ENCODE measurements around the gene PRSS33. TPM values are rescaled to one million over a fixed set of nuclear protein-coding genes. Genes with fewer than 3 reads are reported as not detected.

The PRSS33 gene
- total RNA-seq, 2 experiments from 2014 or later, result not detected

GRCh38 chr16:2827831-2828520 is 40.6 kb upstream of the PRSS33 start:
- H3K27ac Mint-ChIP-seq, result no peak overlapping the region
- ChIA-PET POLR2A (no interaction called here), CTCF (no interaction called here)
- H3K36me3 Mint-ChIP-seq (ENCODE audit: low read depth), result peaks cover 4% of the 10 kb centered on the region
- ATAC-seq (no peak), DNase-seq (no peak)
- H3K27me3 Mint-ChIP-seq (ENCODE audit: low read depth), result no peaks in the 10 kb centered on the region
- H3K9me3 Mint-ChIP-seq (ENCODE audit: insufficient read depth), result no peaks in the 10 kb centered on the region
- H3K4me3 Mint-ChIP-seq, result no peak overlapping the region
- peaks cover 11% of the 10 kb centered on the region for H3K4me1 Mint-ChIP-seq (ENCODE audit: low read depth)

- ATAC-seq (no peak), DNase-seq (no peak)
- Mint-ChIP-seq H3K27ac (no peak overlapping the region), H3K4me1 (ENCODE audit: low read depth) (peaks cover 11% of the 10 kb centered on the region), H3K27me3 (ENCODE audit: low read depth) (no peaks in the 10 kb centered on the region), H3K36me3 (ENCODE audit: low read depth) (no peaks in the 10 kb centered on the region), H3K9me3 (ENCODE audit: insufficient read depth) (no peaks in the 10 kb centered on the region), H3K4me3 (no peak overlapping the region)
- ChIA-PET POLR2A (no interaction called here), CTCF (no interaction called here)
Measured at GRCh38 chr16:2827374-2827791, 40.0 kb upstream of the PRSS33 start.

- H3K27ac Mint-ChIP-seq, result no peak overlapping the region
- H3K36me3 Mint-ChIP-seq (ENCODE audit: low read depth), result no peaks in the 10 kb centered on the region
- DNase-seq, result no peak
- H3K4me3 Mint-ChIP-seq, result no peak overlapping the region
- H3K4me1 Mint-ChIP-seq (ENCODE audit: low read depth), result peaks cover 11% of the 10 kb centered on the region
- no peaks in the 10 kb centered on the region for H3K27me3 Mint-ChIP-seq (ENCODE audit: low read depth)
- no peak for ATAC-seq
- POLR2A ChIA-PET, result no interaction called here
- H3K9me3 Mint-ChIP-seq (ENCODE audit: insufficient read depth), result no peaks in the 10 kb centered on the region
- CTCF ChIA-PET, result no interaction called here
Measured at GRCh38 chr16:2826591-2827373, 39.4 kb upstream of the PRSS33 start.

- POLR2A ChIA-PET, result no interaction called here
- no peak for ATAC-seq
- Mint-ChIP-seq H3K27ac (no peak overlapping the region), H3K36me3 (ENCODE audit: low read depth) (no peaks in the 10 kb centered on the region), H3K27me3 (ENCODE audit: low read depth) (no peaks in the 10 kb centered on the region), H3K4me1 (ENCODE audit: low read depth) (peaks cover 10% of the 10 kb centered on the region), H3K4me3 (no peak overlapping the region), H3K9me3 (ENCODE audit: insufficient read depth) (no peaks in the 10 kb centered on the region)
- CTCF ChIA-PET, result interaction anchor here (1.0 kb wide), 1 partner anchor 42 kb away, joined by 3 read pairs; no protein-coding TSS in a partner anchor
- no peak for DNase-seq
Measured at GRCh38 chr16:2825906-2826305, 38.5 kb upstream of the PRSS33 start.

GRCh38 chr16:2825049-2825742 is 37.8 kb upstream of the PRSS33 start:
- H3K4me1 Mint-ChIP-seq (ENCODE audit: low read depth), result peaks cover 4% of the 10 kb centered on the region
- H3K27me3 Mint-ChIP-seq (ENCODE audit: low read depth), result no peaks in the 10 kb centered on the region
- H3K27ac Mint-ChIP-seq, result no peak overlapping the region
- DNase-seq (no peak), ATAC-seq (no peak)
- no peak overlapping the region for H3K4me3 Mint-ChIP-seq
- ChIA-PET CTCF (interaction anchor here (1.0 kb wide), 1 partner anchor 43 kb away, joined by 3 read pairs; no protein-coding TSS in a partner anchor), POLR2A (no interaction called here)
- H3K36me3 Mint-ChIP-seq (ENCODE audit: low read depth), result no peaks in the 10 kb centered on the region
- no peaks in the 10 kb centered on the region for H3K9me3 Mint-ChIP-seq (ENCODE audit: insufficient read depth)

GRCh38 chr16:2824626-2825025 is 37.3 kb upstream of the PRSS33 start:
- Mint-ChIP-seq H3K4me3 (no peak overlapping the region), H3K27me3 (ENCODE audit: low read depth) (no peaks in the 10 kb centered on the region), H3K4me1 (ENCODE audit: low read depth) (no peaks in the 10 kb centered on the region), H3K9me3 (ENCODE audit: insufficient read depth) (no peaks in the 10 kb centered on the region), H3K27ac (no peak overlapping the region), H3K36me3 (ENCODE audit: low read depth) (no peaks in the 10 kb centered on the region)
- DNase-seq (no peak), ATAC-seq (no peak)
- POLR2A ChIA-PET, result no interaction called here
- CTCF ChIA-PET, result interaction anchor here (1.3 kb wide), 1 partner anchor 43 kb away, joined by 6 read pairs; no protein-coding TSS in a partner anchor

GRCh38 chr16:2822496-2822895 is 35.1 kb upstream of the PRSS33 start:
- DNase-seq (no peak), ATAC-seq (no peak)
- Mint-ChIP-seq H3K27ac (no peak overlapping the region), H3K9me3 (ENCODE audit: insufficient read depth) (no peaks in the 10 kb centered on the region), H3K36me3 (ENCODE audit: low read depth) (no peaks in the 10 kb centered on the region), H3K27me3 (ENCODE audit: low read depth) (no peaks in the 10 kb centered on the region), H3K4me3 (no peak overlapping the region), H3K4me1 (ENCODE audit: low read depth) (no peaks in the 10 kb centered on the region)
- POLR2A ChIA-PET, result no interaction called here
- CTCF ChIA-PET, result interaction anchor here (2.9 kb wide), 1 partner anchor 16 kb away, joined by 13 read pairs; no protein-coding TSS in a partner anchor

GRCh38 chr16:2822158-2822495 is 34.8 kb upstream of the PRSS33 start:
- no peaks in the 10 kb centered on the region for H3K9me3 Mint-ChIP-seq (ENCODE audit: insufficient read depth)
- no peak overlapping the region for H3K4me3 Mint-ChIP-seq
- ATAC-seq (no peak), DNase-seq (no peak)
- H3K36me3 Mint-ChIP-seq (ENCODE audit: low read depth), result no peaks in the 10 kb centered on the region
- no peaks in the 10 kb centered on the region for H3K27me3 Mint-ChIP-seq (ENCODE audit: low read depth)
- H3K27ac Mint-ChIP-seq, result no peak overlapping the region
- ChIA-PET CTCF (interaction anchor here (2.9 kb wide), 1 partner anchor 17 kb away, joined by 13 read pairs; no protein-coding TSS in a partner anchor), POLR2A (no interaction called here)
- H3K4me1 Mint-ChIP-seq (ENCODE audit: low read depth), result no peaks in the 10 kb centered on the region

- no peak for DNase-seq
- ChIA-PET POLR2A (no interaction called here), CTCF (interaction anchor here (1.0 to 2.9 kb wide), 2 partner anchors 17 to 47 kb away, joined by 4 to 13 read pairs; no protein-coding TSS in a partner anchor)
- Mint-ChIP-seq H3K36me3 (ENCODE audit: low read depth) (no peaks in the 10 kb centered on the region), H3K27me3 (ENCODE audit: low read depth) (no peaks in the 10 kb centered on the region), H3K4me3 (no peak overlapping the region), H3K9me3 (ENCODE audit: insufficient read depth) (no peaks in the 10 kb centered on the region), H3K4me1 (ENCODE audit: low read depth) (no peaks in the 10 kb centered on the region), H3K27ac (no peak overlapping the region)
- no peak for ATAC-seq
Measured at GRCh38 chr16:2821487-2822157, 34.3 kb upstream of the PRSS33 start.

GRCh38 chr16:2820836-2821486 is 33.6 kb upstream of the PRSS33 start:
- ChIA-PET POLR2A (no interaction called here), CTCF (interaction anchor here (1.0 to 2.9 kb wide), 2 partner anchors 18 to 47 kb away, joined by 4 to 13 read pairs; no protein-coding TSS in a partner anchor)
- DNase-seq (no peak), ATAC-seq (no peak)
- H3K4me1 Mint-ChIP-seq (ENCODE audit: low read depth), result no peaks in the 10 kb centered on the region
- H3K27ac Mint-ChIP-seq, result no peak overlapping the region
- no peaks in the 10 kb centered on the region for H3K36me3 Mint-ChIP-seq (ENCODE audit: low read depth)
- H3K4me3 Mint-ChIP-seq, result no peak overlapping the region
- H3K27me3 Mint-ChIP-seq (ENCODE audit: low read depth), result no peaks in the 10 kb centered on the region
- no peaks in the 10 kb centered on the region for H3K9me3 Mint-ChIP-seq (ENCODE audit: insufficient read depth)

Data from activated CD8-positive, alpha-beta T cell treated with anti-CD3 and anti-CD28 coated beads, Interleukin-2, amount 10 ng/mL, durations not matched to agents 7 days and 5 days (primary cell).